ENCODE measurements around the gene GK.

The GK gene

DNA sequence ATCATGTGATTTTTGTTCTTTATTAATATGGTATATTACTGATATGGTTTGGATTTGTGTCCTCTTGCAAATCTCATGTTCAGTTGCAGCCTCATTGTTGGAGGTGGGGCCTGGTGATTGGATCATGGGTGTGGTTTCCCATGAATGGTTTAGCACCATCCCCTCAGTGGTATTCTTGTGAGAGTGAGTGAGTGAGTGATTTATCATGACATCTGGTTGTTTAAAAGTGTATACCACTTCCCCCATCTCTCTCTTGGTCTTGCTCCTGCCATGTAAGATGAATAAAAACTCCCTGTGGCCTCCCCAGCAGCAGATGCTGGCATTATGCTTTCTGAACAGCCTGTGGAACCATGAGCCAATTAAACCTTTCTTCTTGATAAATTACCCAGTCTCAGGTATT lies 124.4 kb downstream of the GK start:
- no peak for TF ChIP-seq CTCF (IDR thresholded peaks at IDR 0.05)

DNA sequence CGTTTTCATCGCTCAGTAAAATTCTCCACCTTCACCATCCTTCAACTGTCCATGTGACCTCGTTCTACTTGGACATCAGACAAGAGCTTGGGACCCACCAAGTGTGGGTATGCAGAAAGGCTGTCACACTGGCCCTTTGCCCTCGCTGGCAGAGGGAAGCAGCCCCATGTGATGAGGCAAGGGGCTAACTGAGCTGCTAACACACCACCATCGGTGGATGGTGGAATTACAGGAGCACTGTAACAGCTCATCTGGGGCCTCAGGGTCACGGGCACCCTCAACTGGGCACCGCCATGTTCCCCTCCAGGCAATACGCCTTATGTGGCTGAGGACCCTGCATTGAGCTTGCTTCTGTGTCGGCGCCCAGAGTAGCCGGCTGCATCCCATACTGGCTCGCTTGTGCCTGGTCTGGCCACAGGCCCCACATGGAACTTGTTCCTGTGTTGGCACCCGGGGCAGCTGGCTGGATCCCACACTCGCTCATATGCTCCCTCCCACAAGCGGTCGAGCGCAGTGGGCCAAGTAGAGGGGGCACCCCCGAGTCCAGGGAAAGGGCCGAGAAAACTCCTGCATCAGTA lies 126.3 kb downstream of the GK start:
- TF ChIP-seq CTCF (IDR thresholded peaks at IDR 0.05), result no peak
